Measurements from ENCODE around the gene SFXN5.

Gene SFXN5

DNA sequence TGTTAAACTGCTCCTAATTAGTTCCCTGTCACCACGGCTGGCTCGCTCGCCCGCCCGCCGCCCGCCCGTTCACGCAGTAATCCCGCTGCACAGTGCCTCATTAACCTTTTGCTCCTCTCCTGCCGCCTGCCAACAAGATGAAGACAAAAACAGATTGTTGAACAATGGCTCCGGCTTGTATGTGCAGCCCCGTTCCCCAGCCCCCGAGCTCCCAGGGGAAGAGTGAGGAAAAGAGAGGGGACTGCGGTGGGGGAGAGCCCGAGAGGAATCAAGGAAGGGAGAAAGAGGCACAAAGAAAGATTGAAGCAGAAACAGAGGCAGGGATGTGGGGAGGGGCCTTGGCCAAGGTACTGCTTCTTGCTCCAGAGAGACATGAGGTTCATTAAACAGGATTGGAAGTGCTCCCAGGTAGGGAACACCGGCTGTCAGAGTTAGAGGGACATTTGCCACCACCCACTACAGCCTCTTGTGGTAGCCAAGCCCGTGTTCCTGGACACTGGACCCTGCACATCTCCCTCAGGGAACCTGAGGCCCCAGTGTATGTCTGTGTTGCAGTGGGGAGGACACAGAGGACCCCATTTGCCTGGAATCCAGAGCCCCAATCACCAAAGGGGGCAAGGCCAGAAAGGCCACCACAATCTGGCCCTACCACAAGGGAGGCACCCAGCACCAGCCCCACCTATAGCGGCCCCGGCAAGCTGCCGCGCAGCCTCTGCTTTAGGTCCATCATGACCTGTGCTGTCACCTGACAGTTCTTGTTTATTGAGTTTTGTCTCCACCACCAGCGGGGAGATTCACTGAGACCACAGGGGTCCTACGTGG is 116.1 kb downstream of the SFXN5 start:
- DNase-seq (ENCODE audit: low spot score), result no peak

DNA sequence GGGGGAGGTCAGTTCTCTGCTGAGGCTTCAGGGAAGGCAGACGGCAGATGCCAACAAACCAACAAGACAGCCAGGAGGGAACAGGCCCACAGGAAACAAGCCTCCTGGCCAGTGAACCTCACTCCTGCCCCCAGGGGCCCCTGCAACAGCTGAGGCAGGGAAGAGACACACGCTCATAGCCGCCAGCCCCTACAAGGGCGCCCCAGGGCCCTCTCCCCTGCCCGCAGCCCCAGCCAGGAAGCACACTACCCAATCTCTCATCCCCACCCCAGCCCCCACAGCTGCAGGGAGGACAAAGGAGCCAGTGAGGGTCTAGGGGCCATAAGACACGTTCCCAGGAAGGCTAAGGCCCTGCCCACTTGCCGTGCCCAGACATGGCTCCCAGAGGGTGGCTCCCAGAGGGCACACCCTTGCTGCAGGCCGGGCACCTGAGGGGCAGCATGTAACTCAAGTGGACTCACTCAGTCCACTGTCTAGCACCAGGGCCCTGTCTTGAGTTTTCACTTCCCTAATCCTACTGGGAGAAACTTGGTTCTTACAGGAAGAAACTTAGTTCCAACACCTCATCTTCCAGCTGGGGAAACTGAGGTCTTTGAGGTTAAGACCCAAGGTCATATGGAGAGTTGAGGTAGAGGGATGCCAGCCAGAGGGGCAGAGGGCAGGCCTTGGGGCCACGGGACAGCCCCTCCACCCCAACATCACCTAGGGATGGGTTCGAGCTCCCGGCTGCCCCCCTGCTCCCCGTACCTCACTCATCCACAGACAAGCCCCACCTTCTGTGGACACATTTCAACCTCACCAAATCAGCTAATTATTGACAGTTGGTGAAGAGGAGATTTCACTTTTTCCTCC is 116.9 kb downstream of the SFXN5 start:
- DNase-seq (ENCODE audit: low spot score), result no peak

DNA sequence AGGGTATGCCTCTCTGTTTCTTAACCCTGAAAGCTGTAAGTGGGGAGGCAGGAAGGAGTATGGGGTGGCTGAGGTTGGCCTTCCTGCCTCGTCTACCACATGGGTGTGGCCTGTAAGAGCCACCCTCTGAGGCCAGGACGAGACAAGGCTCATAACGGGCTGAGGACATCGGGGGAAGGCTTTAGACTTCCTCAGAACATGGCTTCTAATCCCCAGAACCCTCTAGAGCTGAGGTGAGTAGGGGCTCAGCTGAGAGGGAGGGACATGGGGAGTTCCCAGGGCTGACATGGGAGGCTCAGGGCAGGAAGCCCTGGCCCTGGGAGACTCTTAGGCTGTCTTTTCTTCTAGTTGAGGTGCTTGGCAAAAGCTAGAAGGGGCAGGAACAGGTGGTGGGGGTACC is 117.5 kb downstream of the SFXN5 start:
- DNase-seq (ENCODE audit: low spot score), result no peak

DNA sequence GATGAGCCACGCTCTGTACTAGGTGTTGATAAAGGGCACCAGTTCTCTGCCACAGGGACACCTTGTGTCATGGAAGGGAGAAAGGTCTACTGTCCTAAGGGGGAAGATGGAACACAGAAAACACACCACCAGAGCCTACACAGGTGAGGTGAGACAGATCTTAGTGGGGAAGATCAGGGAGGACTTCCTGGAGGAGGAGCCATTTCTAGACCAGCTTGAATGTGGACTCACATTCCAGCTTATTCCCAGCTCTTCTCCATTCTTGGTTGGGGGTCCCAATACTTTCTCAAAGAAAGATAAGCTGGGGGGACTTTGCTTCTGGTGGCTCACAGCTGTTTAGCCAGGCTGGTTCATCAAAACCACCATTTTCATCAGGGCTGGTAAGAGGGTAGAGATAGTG is 118.0 kb downstream of the SFXN5 start:
- DNase-seq (ENCODE audit: low spot score), result no peak

DNA sequence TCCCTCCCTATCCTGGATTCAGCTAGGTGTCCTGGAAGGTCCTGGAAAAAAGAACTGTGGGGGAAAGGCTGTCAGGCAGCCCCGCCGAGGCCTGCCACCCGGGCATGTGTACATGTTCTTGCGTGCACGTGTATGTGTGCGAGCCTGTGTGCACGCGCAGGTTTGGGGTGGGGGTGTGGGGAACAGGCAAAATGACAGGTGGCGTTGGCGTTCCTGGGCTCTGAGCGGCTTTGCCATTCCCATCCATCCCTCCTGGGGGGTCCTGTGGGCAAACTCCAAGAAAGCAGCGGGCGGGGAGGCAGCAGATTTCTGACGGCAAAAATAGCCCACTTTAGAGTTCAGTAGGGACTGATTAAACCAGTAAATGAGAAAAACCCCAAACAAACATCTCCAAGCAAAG is 118.6 kb downstream of the SFXN5 start:
- DNase-seq (ENCODE audit: low spot score), result no peak

DNA sequence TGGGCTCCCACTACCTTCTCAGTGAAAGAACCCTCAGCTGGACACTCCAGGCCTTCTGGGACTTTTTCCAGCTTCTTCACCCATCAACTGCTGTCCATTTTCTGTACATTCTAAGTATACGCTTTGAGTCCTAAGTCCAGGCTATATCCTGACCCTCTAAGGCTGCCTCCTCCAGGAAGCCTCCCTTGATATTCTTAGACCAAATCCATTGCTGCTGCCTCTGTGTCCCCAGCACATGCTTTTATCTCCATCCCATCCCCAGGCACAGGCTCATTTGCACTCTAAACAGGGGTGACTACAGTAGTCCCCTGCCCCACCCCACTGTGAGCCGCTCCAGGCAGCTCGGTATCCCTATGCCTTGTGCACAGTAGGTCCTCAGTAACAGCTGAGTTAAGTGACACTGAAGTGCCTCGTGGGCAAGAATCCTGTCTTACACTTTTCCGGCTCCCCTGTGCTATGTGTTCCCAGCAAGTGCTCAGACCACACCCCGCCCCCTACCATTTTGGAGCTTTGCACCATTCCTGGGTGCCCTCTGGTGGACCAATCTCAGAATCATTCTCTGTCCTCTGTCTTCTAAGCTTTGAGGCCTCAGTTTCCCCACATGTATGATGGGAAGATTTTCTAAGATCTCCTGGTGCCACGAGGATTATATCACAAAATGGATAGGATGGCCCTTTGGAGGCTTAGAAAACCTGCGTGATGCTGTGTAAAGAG is 119.2 kb downstream of the SFXN5 start:
- no peak for DNase-seq (ENCODE audit: low spot score)

DNA sequence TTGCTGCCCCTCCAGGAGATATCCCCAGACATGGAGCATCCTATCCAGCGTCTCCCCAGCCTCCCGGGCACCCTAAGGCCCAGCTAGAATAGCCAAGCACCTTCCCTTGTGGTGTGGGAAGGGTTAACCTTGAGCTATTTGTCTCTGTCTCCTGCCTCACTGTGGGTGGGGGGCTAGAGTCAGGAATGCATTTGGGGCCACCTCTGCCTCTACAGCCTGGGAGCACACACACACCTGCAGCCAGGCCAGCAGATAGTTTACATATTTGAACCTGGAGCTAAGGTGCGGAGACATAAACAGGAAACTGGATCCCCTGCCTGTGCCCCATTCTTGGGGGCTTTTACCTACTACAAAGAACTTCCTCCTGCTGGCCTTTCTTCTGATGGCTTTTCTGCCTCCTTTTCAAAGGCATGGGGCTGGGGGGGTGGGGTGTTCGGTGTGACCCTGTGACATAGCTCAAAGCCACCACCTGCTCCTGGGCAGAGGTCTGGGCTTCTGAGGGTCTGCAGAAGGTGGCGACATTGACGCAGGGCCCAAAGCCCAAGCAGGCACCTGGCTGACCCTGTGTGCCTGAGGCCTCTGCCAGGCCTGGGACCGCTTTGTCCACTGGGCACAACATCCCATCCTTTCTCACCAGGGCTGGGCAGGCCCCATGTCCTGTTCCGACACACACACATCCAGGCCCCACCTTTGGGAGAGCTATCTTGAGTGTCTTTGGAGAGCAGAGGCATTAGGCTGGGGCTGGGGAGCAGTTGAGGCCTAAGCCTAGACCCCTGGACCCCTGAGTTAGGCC is 120.0 kb downstream of the SFXN5 start:
- DNase-seq (ENCODE audit: low spot score), result no peak

DNA sequence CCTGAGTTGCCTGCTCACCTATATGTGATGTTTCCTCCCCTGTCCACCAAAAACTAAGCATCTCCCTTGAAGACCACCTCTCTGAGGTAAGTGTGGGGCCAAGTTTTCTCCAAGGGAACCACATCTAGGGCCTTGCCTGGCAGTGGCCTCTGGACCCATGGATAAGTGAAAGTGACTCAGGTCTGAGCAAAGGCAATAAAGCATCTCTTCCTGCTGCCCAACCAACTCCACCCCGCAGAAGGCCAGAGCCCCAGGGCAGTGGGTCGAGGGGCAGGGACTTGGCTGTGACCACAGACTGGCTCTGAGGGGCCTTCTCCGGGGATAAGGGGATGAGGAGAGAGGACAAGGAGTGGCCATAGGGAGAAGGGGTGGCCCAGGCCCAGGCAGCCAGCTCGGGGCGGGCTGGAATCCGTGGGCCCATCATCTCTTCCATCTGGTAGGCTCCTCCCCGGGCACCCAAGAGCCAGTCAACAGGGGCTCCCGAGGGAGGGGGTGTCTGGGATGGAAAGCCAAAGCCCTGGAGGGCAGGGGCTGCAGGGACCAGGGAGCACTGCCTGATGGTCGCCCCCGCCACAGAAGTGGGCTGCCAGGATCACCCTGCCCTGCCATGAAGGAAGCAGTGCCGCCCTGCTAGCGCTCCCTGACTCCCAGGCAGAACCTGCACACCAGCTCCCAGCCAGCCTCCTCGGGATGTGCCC is 120.8 kb downstream of the SFXN5 start:
- no peak for DNase-seq (ENCODE audit: low spot score)

DNA sequence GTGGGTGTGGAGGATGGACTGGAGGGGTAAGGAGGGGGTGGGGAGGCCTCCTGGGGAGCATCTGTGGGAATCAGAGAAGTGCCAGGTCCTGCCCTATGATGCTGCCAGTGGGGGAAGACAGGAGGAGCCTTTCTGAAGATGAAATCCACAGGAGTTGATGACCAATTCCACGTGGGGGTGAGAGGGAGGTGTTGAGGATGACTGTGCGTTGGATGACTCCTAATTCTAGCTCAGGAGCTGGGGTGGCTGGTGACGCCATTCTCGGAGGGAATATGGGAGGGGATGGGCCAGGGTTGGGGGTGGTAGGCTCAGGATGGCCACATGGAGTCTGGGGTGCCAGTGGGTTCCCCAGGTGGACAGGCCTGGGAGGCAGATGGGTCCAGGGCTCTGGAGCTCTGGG is 121.9 kb downstream of the SFXN5 start:
- no peak for DNase-seq (ENCODE audit: low spot score)

DNA sequence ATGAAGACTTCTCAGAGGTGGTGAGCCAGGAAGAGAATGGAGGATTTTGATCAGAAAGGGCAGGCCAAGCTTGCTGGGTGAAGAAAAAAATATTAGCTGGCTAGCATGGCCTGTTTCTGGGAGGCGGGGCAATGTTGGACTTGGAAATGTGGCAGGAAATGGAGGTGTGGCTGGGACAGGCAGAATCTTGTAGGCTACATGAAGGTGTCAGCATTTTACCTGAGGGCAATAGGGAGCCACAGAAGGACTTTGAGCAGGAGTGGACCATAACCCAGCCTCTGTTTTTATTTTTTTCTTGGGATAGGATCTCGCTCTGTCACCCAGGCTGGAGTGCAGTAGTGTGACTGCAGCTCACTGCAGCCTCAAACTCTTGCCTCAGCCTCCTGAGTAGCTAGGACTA is 122.5 kb downstream of the SFXN5 start:
- DNase-seq (ENCODE audit: low spot score), result no peak

DNA sequence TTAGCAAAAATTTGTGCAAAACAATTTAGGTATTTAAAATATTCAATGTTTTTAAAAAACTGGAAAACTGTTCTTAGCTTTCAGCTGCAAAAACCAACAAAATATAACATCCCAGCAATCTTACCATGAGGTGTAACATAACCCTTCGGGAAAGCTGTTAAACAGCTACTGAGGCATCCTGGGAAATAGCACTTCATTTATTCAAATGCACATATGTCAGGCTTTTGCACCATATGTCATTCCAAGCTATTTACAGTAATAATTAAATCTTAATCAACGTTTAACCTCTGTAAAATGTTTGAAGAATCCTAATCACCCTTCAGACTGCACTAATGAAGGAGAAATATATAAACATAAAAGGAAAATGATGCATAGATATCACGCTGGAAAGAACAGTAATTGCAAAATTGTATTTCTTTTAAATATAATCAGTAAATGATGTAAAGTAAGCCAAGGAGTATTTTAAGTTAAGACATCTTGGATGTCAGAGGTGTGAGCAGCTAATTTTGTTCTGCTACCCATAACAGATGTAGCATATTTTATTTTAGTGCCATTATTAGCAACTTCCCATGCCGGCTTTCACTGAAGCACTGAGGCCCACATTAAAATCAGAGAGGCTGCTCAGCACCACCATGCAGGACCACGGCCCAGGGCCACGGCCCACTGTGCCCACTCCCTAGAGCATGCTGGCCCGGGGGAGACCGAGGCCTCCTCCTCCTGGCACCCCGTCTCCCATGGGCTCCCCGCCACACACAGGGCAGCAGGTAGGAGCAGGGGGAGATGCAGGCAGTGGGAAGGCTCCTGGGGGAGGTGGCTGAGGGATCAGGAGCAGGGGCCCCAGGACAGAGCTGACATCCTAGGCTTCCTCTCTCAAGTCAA is 123.3 kb downstream of the SFXN5 start:
- DNase-seq (ENCODE audit: low spot score), result no peak

DNA sequence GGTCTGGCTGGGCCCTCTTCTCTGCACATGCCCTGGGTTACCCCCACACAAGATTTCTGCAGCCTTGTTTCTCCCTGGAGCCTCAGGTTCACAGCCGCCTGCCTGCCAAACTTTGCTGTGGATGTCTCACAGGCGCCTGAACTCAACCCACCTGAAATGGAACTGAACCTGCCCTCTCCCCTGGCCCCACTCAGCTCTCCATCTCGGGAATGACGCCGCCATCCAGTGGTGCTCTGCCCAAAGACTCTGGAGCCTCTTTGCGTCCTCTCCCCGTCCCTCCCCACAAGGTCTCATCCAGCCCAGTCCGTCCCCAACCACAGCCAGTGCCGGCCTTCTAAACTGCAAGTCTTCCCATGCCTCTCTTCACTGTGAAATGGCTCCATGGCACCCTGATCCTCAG is 125.0 kb downstream of the SFXN5 start:
- no peak for DNase-seq (ENCODE audit: low spot score)

DNA sequence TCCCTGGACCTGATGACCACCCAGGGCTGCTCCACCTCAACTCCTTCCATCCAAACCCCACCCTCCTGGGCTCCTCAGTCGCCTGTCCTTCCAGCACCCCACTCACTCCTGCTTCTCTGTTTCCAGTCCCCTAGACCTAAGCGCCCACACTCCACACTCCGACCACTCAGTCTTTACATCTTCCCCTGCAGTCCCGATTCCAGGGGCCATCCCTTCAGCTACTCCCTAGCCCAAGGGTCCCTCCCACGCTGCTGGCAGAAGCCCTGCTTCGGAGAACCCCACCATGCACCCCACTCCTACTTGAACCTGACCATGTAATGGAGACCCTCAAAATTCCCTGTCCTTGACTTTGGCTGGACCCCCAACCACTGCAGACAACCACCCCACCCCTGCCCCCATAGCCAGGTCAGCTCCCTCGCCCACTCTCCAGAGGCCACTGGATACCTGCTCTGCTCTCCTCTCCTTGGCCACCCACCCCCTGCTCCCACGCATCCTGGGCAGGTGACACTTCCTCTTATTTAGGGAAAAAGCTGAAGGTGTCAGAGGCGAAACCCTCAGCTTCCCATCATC is 126.0 kb downstream of the SFXN5 start:
- DNase-seq (ENCODE audit: low spot score), result no peak

DNA sequence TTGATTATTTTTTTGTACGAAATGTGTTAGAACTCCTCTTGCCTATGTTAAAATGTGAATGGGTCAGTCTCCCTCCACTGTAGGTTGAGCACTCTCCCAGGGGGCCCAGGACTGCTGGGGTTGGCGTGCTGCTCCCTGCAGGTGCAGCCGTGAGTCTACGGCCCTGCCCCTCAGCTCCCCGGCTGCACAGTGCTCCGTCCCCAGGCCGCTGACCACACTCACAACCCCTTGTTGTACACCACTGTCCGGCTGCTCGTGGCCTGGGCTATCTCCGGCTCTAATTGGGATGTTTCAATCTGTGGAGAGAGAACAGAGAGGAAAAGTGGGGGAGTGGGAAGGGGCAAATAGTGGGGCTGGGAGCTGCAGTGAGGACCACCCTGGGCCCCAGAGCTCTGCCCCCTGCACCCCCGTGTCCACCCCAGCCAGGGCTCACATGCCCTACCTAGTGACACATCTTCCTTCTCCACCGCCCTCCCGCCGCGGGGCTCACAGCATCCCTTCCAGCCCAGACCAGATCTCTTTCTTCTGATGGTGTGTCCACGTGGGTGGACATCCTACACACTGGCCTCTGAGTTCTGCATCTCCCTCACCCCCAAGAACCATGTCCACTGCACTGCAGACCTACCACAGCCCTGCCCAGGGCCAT is 126.6 kb downstream of the SFXN5 start:
- no peak for DNase-seq (ENCODE audit: low spot score)

DNA sequence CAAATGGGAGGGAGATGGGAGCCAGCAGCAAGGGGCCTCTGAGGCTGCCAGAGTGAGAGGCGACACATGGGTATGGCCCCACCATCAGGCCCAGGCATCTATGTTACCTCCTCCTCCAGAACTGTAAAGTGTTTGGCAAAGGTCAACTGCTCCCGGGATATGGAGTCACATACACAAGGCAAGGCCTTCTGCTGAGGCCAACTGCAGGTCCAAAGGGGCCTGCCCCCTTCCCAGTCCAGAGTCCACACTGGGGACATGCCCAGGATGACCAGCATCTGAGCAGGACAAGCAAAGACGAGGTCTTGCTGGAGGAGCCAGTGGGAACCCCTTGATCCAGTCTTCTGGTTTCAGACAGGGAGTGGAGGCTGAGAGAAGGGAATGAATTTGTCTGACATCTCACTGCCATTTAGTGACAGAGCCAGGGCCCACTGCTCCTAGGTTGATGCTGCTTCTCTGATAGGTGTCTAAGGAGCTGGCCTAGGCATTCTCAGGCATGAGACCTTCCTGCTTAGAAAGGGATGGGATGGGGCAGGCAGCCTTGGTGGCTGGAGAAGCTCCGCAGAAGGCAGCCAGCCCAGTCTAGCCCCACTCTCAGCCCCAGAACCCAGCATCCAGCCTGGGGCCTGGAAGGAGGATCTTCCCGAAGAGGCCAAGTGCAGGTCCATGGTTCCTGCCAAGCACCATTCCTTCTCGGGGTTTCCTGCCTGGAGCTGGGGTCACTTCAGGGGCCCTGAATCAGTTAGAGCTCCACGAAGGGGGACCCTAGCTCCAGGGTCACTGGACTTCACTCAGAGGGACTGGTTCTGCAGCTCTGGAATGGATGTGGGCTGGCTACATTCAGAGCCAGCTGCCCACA is 127.7 kb downstream of the SFXN5 start:
- DNase-seq (ENCODE audit: low spot score), result no peak

DNA sequence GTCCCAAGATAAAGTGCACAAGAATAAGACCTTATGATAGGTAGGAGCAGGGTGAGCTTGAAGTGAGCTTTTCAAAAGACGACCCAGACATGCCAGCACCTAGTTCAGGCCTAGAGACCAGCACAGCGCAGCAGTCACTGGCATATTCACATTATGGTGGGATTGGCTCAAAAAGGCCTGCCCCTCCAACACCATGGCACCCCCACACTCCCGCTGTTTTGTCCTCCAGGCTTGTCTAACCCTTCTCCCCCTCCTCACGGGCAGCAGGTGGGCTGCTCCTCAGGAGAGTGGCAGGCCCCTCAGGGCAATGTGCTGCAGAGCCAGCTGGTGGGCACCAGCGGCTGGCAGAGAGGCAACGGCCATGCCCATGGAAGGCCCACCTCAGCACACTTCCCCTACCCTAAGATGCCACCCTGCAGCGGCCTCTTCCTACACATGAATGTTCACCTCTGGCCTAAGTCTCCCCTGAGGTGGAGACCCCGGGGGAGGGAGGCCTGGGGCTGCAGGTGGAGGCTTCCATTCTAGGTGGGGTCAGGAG is 128.6 kb downstream of the SFXN5 start:
- DNase-seq (ENCODE audit: low spot score), result no peak

DNA sequence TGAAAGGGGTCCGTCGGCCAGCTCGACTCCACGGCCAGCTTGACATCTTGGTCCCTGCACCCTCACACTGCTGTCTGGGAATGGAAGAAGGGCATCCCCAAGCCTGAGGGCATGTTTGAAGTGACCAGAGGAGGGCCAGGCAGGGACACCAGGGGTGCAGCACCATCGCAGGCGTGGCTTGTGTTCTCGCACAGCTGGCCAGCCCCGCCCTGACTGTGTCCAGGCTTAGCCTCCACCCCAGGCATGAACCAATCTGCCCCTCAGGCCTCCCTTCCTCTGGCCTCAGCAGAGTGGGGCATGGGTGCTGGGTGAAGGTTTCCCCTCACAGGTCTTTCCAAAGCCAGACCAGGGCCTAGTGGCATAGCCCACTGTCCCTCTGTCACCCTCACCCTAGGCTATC is 129.2 kb downstream of the SFXN5 start:
- DNase-seq (ENCODE audit: low spot score), result no peak

DNA sequence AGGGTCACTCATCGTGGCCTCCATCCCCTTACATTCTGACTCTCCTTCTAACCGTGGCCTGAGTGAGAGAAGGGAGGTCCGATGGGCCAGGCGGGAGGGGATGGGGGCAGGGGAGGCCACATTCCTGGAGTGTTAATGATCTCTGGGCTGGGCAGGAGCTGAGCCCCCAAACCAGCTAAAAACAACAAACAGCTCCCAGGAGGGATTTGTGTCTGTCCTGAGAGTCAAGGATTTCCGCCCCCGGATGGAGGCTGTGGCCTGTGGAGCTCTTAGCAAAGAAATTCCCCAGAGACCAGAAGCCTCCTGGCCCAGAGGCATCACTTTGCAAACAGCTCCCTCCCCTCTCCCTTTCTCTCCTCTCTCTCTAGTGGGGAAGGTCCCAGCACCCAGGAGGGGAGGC is 130.7 kb downstream of the SFXN5 start:
- peak; percentile 57 for DNase-seq (ENCODE audit: low spot score)

Measured in COLO829 (cell line).